HepG2 (cell line): ENCODE measurements around the gene GALNT16. TPM values are rescaled to one million over a fixed set of nuclear protein-coding genes. Genes with fewer than 3 reads are reported as not detected.

Source experiments
- ATAC-seq: fragments of 200-7000 bp; cut with Tn5 transposase; 3 replicates; pipeline ENCODE4 v1.9.1; 2020; ENCODE audit warnings: mild to moderate bottlenecking, moderate library complexity
- BruUV-seq: library from RNA; stranded (reverse); fragments of 400-500 nt; replicated peaks from 2 replicates; lab custom pipeline; 2021; lab: Mats Ljungman, UMichigan
- CTCF ChIA-PET: fragments of 300-600 bp; formaldehyde crosslinking; extraction: SDS; loops from one replicate; lab custom pipeline; 2021; ENCODE audit warnings: low total read pairs, inconsistent platforms, low intra/inter-chr PET ratio; lab: Yijun Ruan, JAX
- POLR2A ChIA-PET: fragments of 350-600 bp; sonication (Branson Sonifier 250); formaldehyde crosslinking; loops from one replicate; lab custom pipeline; 2020; ENCODE audit warnings: antibody characterized with exemption, inconsistent platforms; lab: Yijun Ruan, JAX
- DNase-seq: peaks from one replicate; pipeline ENCODE4 v3.0.0-alpha.2; 2015; ENCODE audit warnings: low spot score
- FAIRE-seq: peaks from 3 replicates; lab custom pipeline; 2011; peaks lifted over from hg19 to GRCh38; lab: Jason Lieb, UNC
- H2AFZ ChIP-seq: one replicate; pipeline ENCODE4 v1.6.1; 2011; ENCODE audit warnings: low read length, inconsistent platforms
- H3K27ac ChIP-seq: fragments of 300-600 bp; 3 replicates; pipeline ENCODE4 v1.8.0; 2011; ENCODE audit warnings: mixed run types, mild to moderate bottlenecking, mixed read lengths, low read length, inconsistent platforms; ENCODE audit not compliant: insufficient read depth; ENCODE audit errors: extremely low read length
- H3K27me3 ChIP-seq, 2 experiments: fragments of 200-600 bp in 1 of 2; 2 replicates in 1 of 2; 3 replicates in 1 of 2; pipeline versions ENCODE4 v1.6.0 to v1.8.0; 2011; ENCODE audit warnings: low read length in 2 of 2, mild to moderate bottlenecking in 2 of 2, moderate library complexity in 2 of 2, inconsistent platforms in 1 of 2; ENCODE audit not compliant: insufficient read depth in 2 of 2, control insufficient read depth in 1 of 2
- H3K36me3 ChIP-seq, 2 experiments: fragments of 200-600 bp in 1 of 2; replicated peaks in 1 of 2; 2 replicates in 1 of 2; 3 replicates in 1 of 2; pipeline versions ENCODE4 v1.5.1 to v1.8.0; 2011; ENCODE audit warnings: low read length in 2 of 2, inconsistent platforms in 1 of 2; ENCODE audit not compliant: insufficient read depth in 2 of 2, control insufficient read depth in 1 of 2
- H3K4me1 ChIP-seq: 2 replicates; pipeline ENCODE4 v1.5.1; 2012; ENCODE audit warnings: low read length, inconsistent platforms; ENCODE audit not compliant: insufficient read depth
- H3K4me2 ChIP-seq: 2 replicates; pipeline ENCODE4 v1.6.0; 2011; ENCODE audit warnings: low read depth, low read length, inconsistent platforms
- H3K4me3 ChIP-seq, 3 experiments: fragments of 200-600 bp in 1 of 3; sonication (generic), shearing (Covaris generic) in 1 of 3; replicated peaks in 1 of 3; 2 replicates each; pipeline ENCODE4 v1.5.1; 2011 to 2016; ENCODE audit warnings: low read length in 3 of 3, inconsistent platforms in 2 of 3, low read depth in 2 of 3, mild to moderate bottlenecking in 2 of 3, control low read depth in 1 of 3, mixed read lengths in 1 of 3; ENCODE audit not compliant: insufficient read depth in 1 of 3
- H3K79me2 ChIP-seq: one replicate; pipeline ENCODE4 v1.6.1; 2011; ENCODE audit warnings: low read length, inconsistent platforms; ENCODE audit not compliant: insufficient read depth
- H3K9ac ChIP-seq: 2 replicates; pipeline ENCODE4 v1.6.0; 2011; ENCODE audit warnings: mild to moderate bottlenecking, low read depth, low read length, inconsistent platforms; ENCODE audit not compliant: insufficient read depth
- H3K9me3 ChIP-seq: 2 replicates; pipeline ENCODE4 v1.5.1; 2012; ENCODE audit warnings: mild to moderate bottlenecking, low read length
- H4K20me1 ChIP-seq: 2 replicates; pipeline ENCODE4 v1.6.0; 2011; ENCODE audit warnings: inconsistent platforms, mild to moderate bottlenecking, low read length, moderate library complexity; ENCODE audit not compliant: insufficient read depth
- AFF4 ChIP-seq: sonication (generic); formaldehyde crosslinking; IDR thresholded peaks from 2 replicates; pipeline ENCODE4 v1.4.0; 2020; ENCODE audit warnings: missing genetic modification reagents
- ELF1 ChIP-seq: sonication (generic); formaldehyde crosslinking; IDR thresholded peaks from 2 replicates; pipeline ENCODE4 v1.4.0; 2020; ENCODE audit warnings: missing genetic modification reagents
- GATAD2A ChIP-seq: IDR thresholded peaks from 2 replicates; pipeline ENCODE4 v1.6.1; 2016
- MXD4 ChIP-seq: IDR thresholded peaks from 2 replicates; pipeline ENCODE4 v1.6.1; 2016; ENCODE audit warnings: mild to moderate bottlenecking, missing biosample characterization, missing genetic modification reagents
- ZEB1 ChIP-seq: IDR thresholded peaks from 2 replicates; pipeline ENCODE4 v1.6.1; 2012; ENCODE audit warnings: mild to moderate bottlenecking, low read depth, inconsistent platforms; ENCODE audit not compliant: insufficient replicate concordance
- ZGPAT ChIP-seq: IDR thresholded peaks from 2 replicates; pipeline ENCODE4 v1.6.1; 2016; ENCODE audit warnings: mild to moderate bottlenecking
- ZHX1 ChIP-seq: sonication (generic); formaldehyde crosslinking; IDR thresholded peaks from 2 replicates; pipeline ENCODE4 v1.8.1; 2022; ENCODE audit warnings: low read depth, mild to moderate bottlenecking, missing genetic modification reagents
- ZNF230 ChIP-seq: sonication (generic); formaldehyde crosslinking; IDR thresholded peaks from 2 replicates; pipeline ENCODE4 v1.4.0; 2020; ENCODE audit warnings: mild to moderate bottlenecking, missing genetic modification reagents
- WGBS: methylation state at CpG from one replicate; pipeline ENCODE4 v1.1.6; 2017; ENCODE audit warnings: low lambda C conversion rate; 5-methylcytosine and 5-hydroxymethylcytosine counted together
- in situ Hi-C: cut with HindIII; loops from 2 replicates; pipeline ENCODE4 v1.10.0; 2017; ENCODE audit warnings: low pct_unique_long_range_greater_than_20kb; ENCODE audit not compliant: extremely low pct_ligation_motif_present
- intact Hi-C: fragments of 100-400 bp; cut with micrococcal nuclease; formaldehyde crosslinking; loops from one replicate; pipeline ENCODE4 v1.10.0; 2022; ENCODE audit not compliant: unreplicated experiment
- polyA plus RNA-seq, 8 experiments: library from polyadenylated mRNA; depleted of rRNA in 3 of 8; stranded (reverse) in 7 of 8; unstranded in 1 of 8; fragments of >200 nt; fragmentation: Illumina TruSeq in 4 of 8; extraction: Trizol in 4 of 8; gene quantifications; 2 replicates each; pipeline versions ENCODE4 v1.2.1 to v1.2.3, GENCODE V29; 2011 to 2016; ENCODE audit warnings: low read depth in 4 of 8, missing spikeins in 1 of 8, mixed read lengths in 1 of 8; ENCODE audit not compliant: insufficient read depth in 1 of 8
- total RNA-seq, 5 experiments: library from RNA; depleted of rRNA; stranded (reverse); fragments of >200 nt; fragmentation: Illumina TruSeq; extraction: Trizol; gene quantifications; 2 replicates each; pipeline ENCODE4 v1.2.3, GENCODE V29; 2016; ENCODE audit warnings: low read depth in 1 of 5
- TF ChIP-seq, protein P1 (sequence below): sonication (generic); formaldehyde crosslinking; IDR thresholded peaks from 2 replicates; pipeline ENCODE4 v1.4.0; 2020; ENCODE audit warnings: missing genetic modification reagents, mild to moderate bottlenecking, borderline replicate concordance
- TF ChIP-seq, protein P2 (sequence below): sonication (generic); formaldehyde crosslinking; IDR thresholded peaks from 2 replicates; pipeline ENCODE4 v1.8.1; 2023; ENCODE audit warnings: mild to moderate bottlenecking, missing genetic modification reagents

Gene GALNT16
- total and polyA plus RNA-seq, 2 of the 13 experiments (the other 11 are each of a cell fraction or from before 2014, with no cell fraction given): 0.54 to 0.82 TPM

- H3K27ac ChIP-seq: no peak overlapping the region
- FAIRE-seq (no peak), ATAC-seq (no peak), DNase-seq (no peak)
- no peaks in the 10 kb centered on the region for H4K20me1 ChIP-seq
- ChIA-PET POLR2A (no interaction called here), CTCF (no interaction called here)
- no peaks in the 10 kb centered on the region for H3K79me2 ChIP-seq
- 30% methylated on average over 5 of the region's 5 CpGs for WGBS
- H3K36me3 ChIP-seq: no peaks in the 10 kb centered on the region
- peaks cover 23% of the 10 kb centered on the region for H3K4me1 ChIP-seq
- H3K9me3 ChIP-seq: no peaks in the 10 kb centered on the region
- H2AFZ ChIP-seq: no peak overlapping the region
- no peak overlapping the region for H3K9ac ChIP-seq
- in situ Hi-C loops: loop anchor here (5.0 kb wide), 1 partner anchor 89 kb away; the partner anchor contains the start of gene GALNT16
- peaks cover 1 to 18% of the 10 kb centered on the region in 2 experiments; a peak in 2 of 5 replicates for H3K27me3 ChIP-seq
- H3K4me2 ChIP-seq: no peak overlapping the region
- no peak overlapping the region for H3K4me3 ChIP-seq
- no TSS peak for BruUV-seq
- intact Hi-C loops: no loop called here
- TF ChIP-seq, protein P1, sequence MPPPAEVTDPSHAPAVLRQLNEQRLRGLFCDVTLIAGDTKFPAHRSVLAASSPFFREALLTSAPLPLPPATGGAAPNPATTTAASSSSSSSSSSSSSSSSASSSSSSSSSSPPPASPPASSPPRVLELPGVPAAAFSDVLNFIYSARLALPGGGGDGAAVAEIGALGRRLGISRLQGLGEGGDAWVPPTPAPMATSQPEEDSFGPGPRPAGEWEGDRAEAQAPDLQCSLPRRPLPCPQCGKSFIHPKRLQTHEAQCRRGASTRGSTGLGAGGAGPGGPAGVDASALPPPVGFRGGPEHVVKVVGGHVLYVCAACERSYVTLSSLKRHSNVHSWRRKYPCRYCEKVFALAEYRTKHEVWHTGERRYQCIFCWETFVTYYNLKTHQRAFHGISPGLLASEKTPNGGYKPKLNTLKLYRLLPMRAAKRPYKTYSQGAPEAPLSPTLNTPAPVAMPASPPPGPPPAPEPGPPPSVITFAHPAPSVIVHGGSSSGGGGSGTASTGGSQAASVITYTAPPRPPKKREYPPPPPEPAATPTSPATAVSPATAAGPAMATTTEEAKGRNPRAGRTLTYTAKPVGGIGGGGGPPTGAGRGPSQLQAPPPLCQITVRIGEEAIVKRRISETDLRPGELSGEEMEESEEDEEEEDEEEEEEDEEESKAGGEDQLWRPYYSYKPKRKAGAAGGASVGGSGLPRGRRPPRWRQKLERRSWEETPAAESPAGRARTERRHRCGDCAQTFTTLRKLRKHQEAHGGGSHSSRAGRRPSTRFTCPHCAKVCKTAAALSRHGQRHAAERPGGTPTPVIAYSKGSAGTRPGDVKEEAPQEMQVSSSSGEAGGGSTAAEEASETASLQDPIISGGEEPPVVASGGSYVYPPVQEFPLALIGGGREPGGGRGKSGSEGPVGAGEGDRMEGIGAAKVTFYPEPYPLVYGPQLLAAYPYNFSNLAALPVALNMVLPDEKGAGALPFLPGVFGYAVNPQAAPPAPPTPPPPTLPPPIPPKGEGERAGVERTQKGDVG (CRISPR knock-in tag): no peak
- TF ChIP-seq AFF4 (CRISPR knock-in tag) (no peak), ZNF230 (no peak), ZGPAT (CRISPR knock-in tag) (no peak), GATAD2A (CRISPR knock-in tag) (no peak), ZEB1 (no peak), ELF1 (CRISPR knock-in tag) (no peak), ZHX1 (CRISPR knock-in tag) (no peak), MXD4 (CRISPR knock-in tag) (no peak)
- TF ChIP-seq, protein P2, sequence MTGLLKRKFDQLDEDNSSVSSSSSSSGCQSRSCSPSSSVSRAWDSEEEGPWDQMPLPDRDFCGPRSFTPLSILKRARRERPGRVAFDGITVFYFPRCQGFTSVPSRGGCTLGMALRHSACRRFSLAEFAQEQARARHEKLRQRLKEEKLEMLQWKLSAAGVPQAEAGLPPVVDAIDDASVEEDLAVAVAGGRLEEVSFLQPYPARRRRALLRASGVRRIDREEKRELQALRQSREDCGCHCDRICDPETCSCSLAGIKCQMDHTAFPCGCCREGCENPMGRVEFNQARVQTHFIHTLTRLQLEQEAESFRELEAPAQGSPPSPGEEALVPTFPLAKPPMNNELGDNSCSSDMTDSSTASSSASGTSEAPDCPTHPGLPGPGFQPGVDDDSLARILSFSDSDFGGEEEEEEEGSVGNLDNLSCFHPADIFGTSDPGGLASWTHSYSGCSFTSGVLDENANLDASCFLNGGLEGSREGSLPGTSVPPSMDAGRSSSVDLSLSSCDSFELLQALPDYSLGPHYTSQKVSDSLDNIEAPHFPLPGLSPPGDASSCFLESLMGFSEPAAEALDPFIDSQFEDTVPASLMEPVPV (CRISPR knock-in tag): no peak
Observed at GRCh38 chr14:69350892-69351291, 90.9 kb downstream of the GALNT16 start.
